Measurements from ENCODE around the gene CCDC148. TPM values are rescaled to one million over a fixed set of nuclear protein-coding genes. Genes with fewer than 3 reads are reported as not detected.

Gene CCDC148
- total RNA-seq, 8 experiments from 2014 or later, result 0.45 to 7.0 (median 1.5) TPM

- peak in 1 of 8 experiments; percentile 18 for ATAC-seq (replicated peaks in 6 of 8)
- WGBS, 10 experiments, result 0 to 100% (median 65%) methylated on average over 1 to 2 of the region's 2 CpGs; no CpG with 5 or more reads in 2 of the 10 experiments
- H3K4me3 ChIP-seq, result no peak overlapping the region
- in situ Hi-C loops (cut with MboI; ENCODE audit: low pct_unique_long_range_greater_than_20kb in 2 of 9, low sequenced_read_pairs in 9 of 9, unreplicated experiment in 9 of 9), result no loop called here
- no peak overlapping the region for H3K27ac ChIP-seq
- H3K4me1 ChIP-seq (replicated peaks in 1 of 2), result no peaks in the 10 kb centered on the region
These were observed 164.9 kb downstream of the CCDC148 start for GRCh38 chr2:158291544-158292180.

DNA sequence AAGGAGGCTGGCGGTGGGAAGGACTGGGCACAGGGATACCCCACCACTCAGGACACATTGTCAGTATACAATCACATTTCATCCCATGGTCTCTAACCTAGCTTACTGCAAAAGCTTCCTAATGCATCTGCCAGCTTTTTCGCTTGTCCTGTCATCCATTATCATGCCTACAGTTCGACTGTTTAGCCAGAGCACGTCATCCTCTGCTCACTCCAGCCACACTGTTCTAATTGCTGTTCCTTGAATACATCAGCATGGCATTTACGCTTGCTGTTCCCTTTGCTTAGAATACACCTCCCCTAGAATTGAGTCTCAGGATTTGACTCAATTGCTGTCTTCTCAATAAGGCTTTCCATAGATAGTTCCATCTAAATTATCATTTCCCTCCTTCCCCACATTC lies 166.3 kb downstream of the CCDC148 start:
- Histone ChIP-seq H3K27ac (no peak overlapping the region), H3K4me3 (no peak overlapping the region), H3K4me1 (replicated peaks in 1 of 2) (no peaks in the 10 kb centered on the region)
- WGBS, 10 experiments, result 20 to 100% (median 69%) methylated on average over 1 to 5 of the region's 5 CpGs
- peak in 2 of 8 experiments; percentile 33 to 51 for ATAC-seq (replicated peaks in 6 of 8)
- in situ Hi-C loops (cut with MboI; ENCODE audit: low pct_unique_long_range_greater_than_20kb in 2 of 9, low sequenced_read_pairs in 9 of 9, unreplicated experiment in 9 of 9), result no loop called here

DNA sequence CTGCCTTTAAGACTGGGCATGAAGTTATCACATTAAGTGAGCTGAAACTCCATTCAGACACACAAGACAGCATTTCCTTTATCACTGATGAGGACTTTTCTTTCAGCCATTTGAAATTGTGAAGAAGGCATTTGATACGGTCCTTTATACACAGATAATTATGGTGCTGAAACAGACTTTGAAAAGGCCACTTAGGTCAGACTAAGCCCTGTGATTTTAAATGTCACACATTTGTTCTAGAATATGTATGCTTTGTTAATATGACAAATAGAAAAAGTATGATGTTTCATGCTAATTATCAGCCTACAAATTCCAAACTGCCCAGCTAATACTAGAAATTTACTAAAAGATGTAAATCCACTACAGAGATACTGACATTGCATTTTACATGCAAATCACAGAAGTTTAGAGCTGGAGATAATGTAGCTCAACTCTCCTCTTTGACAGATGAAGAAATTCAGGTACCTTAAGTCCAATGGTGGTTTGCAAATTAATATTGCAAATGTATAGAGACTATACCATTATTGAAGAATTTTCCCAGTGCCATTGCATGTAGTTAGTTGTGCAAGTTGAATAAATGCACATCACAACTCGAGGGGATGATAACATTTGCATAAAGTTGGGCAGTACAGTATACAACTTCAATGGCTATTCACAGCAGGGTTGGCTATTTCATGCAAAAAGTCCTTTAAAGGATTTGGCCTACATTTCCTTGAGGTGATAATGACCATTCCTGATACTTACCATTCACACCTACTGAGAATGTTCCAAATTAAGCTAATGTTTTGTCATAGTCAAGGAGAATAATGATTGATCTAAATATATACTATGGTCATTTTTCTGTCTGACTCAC lies 179.7 kb downstream of the CCDC148 start:
- peak in 3 of 8 experiments; percentile 74 to 90 (median 82) for ATAC-seq (replicated peaks in 6 of 8)
- 0 to 80% (median 32%) methylated on average over 1 to 2 of the region's 2 CpGs for whole genome bisulfite sequencing, 10 experiments
- in situ Hi-C loops (cut with MboI; ENCODE audit: low pct_unique_long_range_greater_than_20kb in 2 of 9, low sequenced_read_pairs in 9 of 9, unreplicated experiment in 9 of 9), result no loop called here
- H3K4me3 ChIP-seq, result no peak overlapping the region
- H3K27ac ChIP-seq, result no peak overlapping the region
- H3K4me1 ChIP-seq (replicated peaks in 1 of 2), result no peaks in the 10 kb centered on the region

- no CpG with 5 or more reads among the region's 3 CpGs for WGBS, 10 experiments
- no peaks in the 10 kb centered on the region for H3K4me1 ChIP-seq (replicated peaks in 1 of 2)
- in situ Hi-C loops (cut with MboI; ENCODE audit: low pct_unique_long_range_greater_than_20kb in 2 of 9, low sequenced_read_pairs in 9 of 9, unreplicated experiment in 9 of 9), result no loop called here
- no peak overlapping the region for H3K4me3 ChIP-seq
- peak in 1 of 8 experiments; percentile 22 for ATAC-seq (replicated peaks in 6 of 8)
- no peak overlapping the region for H3K27ac ChIP-seq
These were observed 182.8 kb downstream of the CCDC148 start for GRCh38 chr2:158273791-158274190.

- no peak for ATAC-seq (replicated peaks in 6 of 8)
- 0 to 94% (median 59%) methylated on average over 1 to 3 of the region's 3 CpGs; no CpG with 5 or more reads in 2 of the 10 experiments for WGBS, 10 experiments
- no peak overlapping the region for H3K27ac ChIP-seq
- no peak overlapping the region for H3K4me3 ChIP-seq
- no peaks in the 10 kb centered on the region for H3K4me1 ChIP-seq (replicated peaks in 1 of 2)
- in situ Hi-C loops (cut with MboI; ENCODE audit: low pct_unique_long_range_greater_than_20kb in 2 of 9, low sequenced_read_pairs in 9 of 9, unreplicated experiment in 9 of 9), result no loop called here
These were observed 186.0 kb downstream of the CCDC148 start for GRCh38 chr2:158270536-158270935.

DNA sequence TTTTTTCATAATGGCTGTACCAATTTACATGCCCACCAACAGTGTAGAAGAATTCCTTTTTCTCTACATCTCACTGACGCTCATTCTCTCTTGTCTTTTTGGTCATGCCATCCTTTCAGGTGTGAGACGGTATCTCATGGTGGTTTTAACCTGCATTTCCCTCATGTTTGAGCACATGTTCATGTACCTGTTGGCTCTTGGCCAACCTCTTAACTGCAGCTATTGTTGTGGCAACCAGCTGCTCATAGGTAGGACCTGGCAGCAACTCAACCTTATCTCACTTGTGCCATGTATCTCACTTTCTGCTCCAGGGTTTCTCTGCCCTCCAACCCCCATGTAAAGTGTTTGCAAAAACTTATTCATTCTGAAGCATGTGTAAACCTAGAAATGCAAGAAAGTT lies 187.4 kb downstream of the CCDC148 start:
- in situ Hi-C loops (cut with MboI; ENCODE audit: low pct_unique_long_range_greater_than_20kb in 2 of 9, low sequenced_read_pairs in 9 of 9, unreplicated experiment in 9 of 9), result no loop called here
- WGBS, 10 experiments, result 47 to 100% (median 90%) methylated on average over 1 to 2 of the region's 2 CpGs; no CpG with 5 or more reads in 1 of the 10 experiments
- no peaks in the 10 kb centered on the region for H3K4me1 ChIP-seq (replicated peaks in 1 of 2)
- H3K27ac ChIP-seq, result no peak overlapping the region
- H3K4me3 ChIP-seq, result no peak overlapping the region
- no peak for ATAC-seq (replicated peaks in 6 of 8)

GRCh38 chr2:158266111-158266510 lies 190.4 kb downstream of the CCDC148 start:
- in situ Hi-C loops (cut with MboI; ENCODE audit: low pct_unique_long_range_greater_than_20kb in 2 of 9, low sequenced_read_pairs in 9 of 9, unreplicated experiment in 9 of 9), result no loop called here
- Histone ChIP-seq H3K27ac (no peak overlapping the region), H3K4me1 (replicated peaks in 1 of 2) (no peaks in the 10 kb centered on the region), H3K4me3 (no peak overlapping the region)
- ATAC-seq (replicated peaks in 6 of 8), result no peak
- 40 to 100% (median 75%) methylated on average over 1 to 2 of the region's 2 CpGs; no CpG with 5 or more reads in 4 of the 10 experiments for WGBS, 10 experiments

- no peaks in the 10 kb centered on the region for H3K4me1 ChIP-seq (replicated peaks in 1 of 2)
- no peak overlapping the region for H3K27ac ChIP-seq
- 0 to 100% (median 90%) methylated on average over 1 to 2 of the region's 2 CpGs; no CpG with 5 or more reads in 1 of the 10 experiments for WGBS, 10 experiments
- in situ Hi-C loops (cut with MboI; ENCODE audit: low pct_unique_long_range_greater_than_20kb in 2 of 9, low sequenced_read_pairs in 9 of 9, unreplicated experiment in 9 of 9), result no loop called here
- no peak for ATAC-seq (replicated peaks in 6 of 8)
- H3K4me3 ChIP-seq, result no peak overlapping the region
These were observed 201.3 kb downstream of the CCDC148 start for GRCh38 chr2:158255257-158255656.

- no peak overlapping the region for H3K27ac ChIP-seq
- H3K4me3 ChIP-seq, result no peak overlapping the region
- in situ Hi-C loops (cut with MboI; ENCODE audit: low pct_unique_long_range_greater_than_20kb in 2 of 9, low sequenced_read_pairs in 9 of 9, unreplicated experiment in 9 of 9), result no loop called here
- H3K4me1 ChIP-seq (replicated peaks in 1 of 2), result no peaks in the 10 kb centered on the region
- 20 to 100% (median 63%) methylated on average over 1 of the region's 1 CpG; no CpG with 5 or more reads in 1 of the 10 experiments for WGBS, 10 experiments
- no peak for ATAC-seq (replicated peaks in 6 of 8)
These were observed 203.4 kb downstream of the CCDC148 start for GRCh38 chr2:158253170-158253569.

DNA sequence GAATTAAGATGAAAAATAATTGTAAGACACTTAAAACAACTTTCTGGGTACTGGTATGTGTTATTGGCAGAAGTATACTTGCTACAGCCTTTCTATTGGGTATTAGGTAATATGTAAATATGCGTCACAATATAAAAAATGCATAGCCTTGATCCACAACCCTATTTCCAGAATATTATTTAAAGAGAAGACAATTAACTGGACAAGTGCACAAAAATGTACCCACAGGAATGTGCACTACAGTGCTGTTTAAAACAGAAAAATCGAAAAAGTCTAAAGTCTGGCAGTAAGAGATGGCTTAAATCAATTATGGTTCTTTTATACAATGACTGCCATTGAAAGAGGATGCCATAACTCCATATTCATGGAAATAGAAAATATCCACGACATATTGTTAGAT lies 205.2 kb downstream of the CCDC148 start:
- in situ Hi-C loops (cut with MboI; ENCODE audit: low pct_unique_long_range_greater_than_20kb in 2 of 9, low sequenced_read_pairs in 9 of 9, unreplicated experiment in 9 of 9), result no loop called here
- ATAC-seq (replicated peaks in 6 of 8), result no peak
- whole genome bisulfite sequencing, 10 experiments, result 20 to 83% (median 61%) methylated on average over 1 to 3 of the region's 3 CpGs
- Histone ChIP-seq H3K4me1 (replicated peaks in 1 of 2) (no peaks in the 10 kb centered on the region), H3K4me3 (no peak overlapping the region), H3K27ac (no peak overlapping the region)

- 29 to 85% (median 57%) methylated on average over 1 to 4 of the region's 4 CpGs; no CpG with 5 or more reads in 1 of the 10 experiments for WGBS, 10 experiments
- in situ Hi-C loops (cut with MboI; ENCODE audit: low pct_unique_long_range_greater_than_20kb in 2 of 9, low sequenced_read_pairs in 9 of 9, unreplicated experiment in 9 of 9), result no loop called here
- Histone ChIP-seq H3K27ac (no peak overlapping the region), H3K4me3 (no peak overlapping the region), H3K4me1 (replicated peaks in 1 of 2) (peaks cover 0 to 7% of the 10 kb centered on the region in 2 donors)
- ATAC-seq (replicated peaks in 6 of 8), result no peak
These were observed 213.2 kb downstream of the CCDC148 start for GRCh38 chr2:158243392-158243791.

- Histone ChIP-seq H3K27ac (no peak overlapping the region), H3K4me3 (no peak overlapping the region), H3K4me1 (replicated peaks in 1 of 2) (peaks cover 0 to 7% of the 10 kb centered on the region in 2 donors)
- peak in 3 of 8 experiments; percentile 38 to 62 (median 61) for ATAC-seq (replicated peaks in 6 of 8)
- 0 to 75% (median 22%) methylated on average over 1 to 2 of the region's 2 CpGs; no CpG with 5 or more reads in 2 of the 10 experiments for WGBS, 10 experiments
- in situ Hi-C loops (cut with MboI; ENCODE audit: low pct_unique_long_range_greater_than_20kb in 2 of 9, low sequenced_read_pairs in 9 of 9, unreplicated experiment in 9 of 9), result no loop called here
These were observed 214.3 kb downstream of the CCDC148 start for GRCh38 chr2:158242280-158242679.

- H3K27ac ChIP-seq, result no peak overlapping the region
- 0 to 100% (median 43%) methylated on average over 1 to 2 of the region's 2 CpGs; no CpG with 5 or more reads in 2 of the 10 experiments for WGBS, 10 experiments
- H3K4me3 ChIP-seq, result no peak overlapping the region
- in situ Hi-C loops (cut with MboI; ENCODE audit: low pct_unique_long_range_greater_than_20kb in 2 of 9, low sequenced_read_pairs in 9 of 9, unreplicated experiment in 9 of 9), result no loop called here
- peaks cover 0 to 7% of the 10 kb centered on the region in 2 donors for H3K4me1 ChIP-seq (replicated peaks in 1 of 2)
- peak in 3 of 8 experiments; percentile 51 to 98 (median 64) for ATAC-seq (replicated peaks in 6 of 8)
These were observed 215.6 kb downstream of the CCDC148 start for GRCh38 chr2:158240975-158241374.

Measured in motor neuron (in vitro differentiated cells).